Fibroblast of pulmonary artery (primary cell): ENCODE measurements around the gene PSMD1.
"Not testable (repeated sequence)": the region's sequence is repeated elsewhere in the genome, so short reads cannot be mapped to it uniquely, and the experiment has no call there.

ENCODE experiments used
- DNase-seq: peaks from one replicate; pipeline ENCODE4 v3.0.0-alpha.2; 2010; ENCODE audit warnings: low read depth
- H3K4me3 ChIP-seq: replicated peaks from 2 replicates; pipeline ENCODE4 v1.5.1; 2011; ENCODE audit warnings: low read depth, mild to moderate bottlenecking, control low read depth, low read length, moderate library complexity
- CTCF ChIP-seq: IDR thresholded peaks from 2 replicates; pipeline ENCODE4 v1.5.1; 2011; ENCODE audit warnings: mild to moderate bottlenecking, control low read depth, low read length, inconsistent platforms; ENCODE audit errors: missing control alignments

Gene PSMD1

DNA sequence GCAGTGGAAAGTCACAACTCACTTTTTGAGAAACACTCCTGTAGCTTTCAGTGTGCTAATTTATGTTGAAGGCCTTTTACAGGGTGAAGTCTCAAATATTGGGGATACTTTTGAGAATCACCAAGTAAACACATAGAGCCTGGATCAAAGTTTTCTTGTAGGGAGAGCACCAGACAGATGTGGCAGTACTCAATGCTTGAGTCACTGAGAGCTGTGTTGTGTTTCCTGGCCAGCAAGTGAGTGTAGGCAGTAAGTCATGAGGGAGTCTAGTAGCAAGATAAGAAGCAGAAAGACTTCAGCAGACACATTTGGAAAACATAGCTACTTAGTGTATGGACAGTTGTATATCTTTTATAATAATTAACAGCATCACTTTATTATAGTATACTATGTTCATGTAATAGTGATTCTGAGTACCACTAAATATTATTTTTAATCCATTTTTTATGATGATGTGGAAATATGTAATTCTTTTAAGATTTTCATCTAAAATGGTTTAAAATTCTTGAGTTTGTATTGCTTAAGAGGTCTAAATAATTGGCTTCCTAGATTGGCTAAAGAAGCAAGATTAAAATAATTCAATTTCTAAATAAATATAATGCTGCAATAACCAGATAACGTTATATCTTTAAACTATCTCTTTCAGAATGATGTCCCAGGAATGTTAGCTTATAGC is 12.8 kb downstream of the PSMD1 start:
- no peak overlapping the region for H3K4me3 ChIP-seq
- peak; percentile 85 for DNase-seq
- TF ChIP-seq CTCF, result no peak

DNA sequence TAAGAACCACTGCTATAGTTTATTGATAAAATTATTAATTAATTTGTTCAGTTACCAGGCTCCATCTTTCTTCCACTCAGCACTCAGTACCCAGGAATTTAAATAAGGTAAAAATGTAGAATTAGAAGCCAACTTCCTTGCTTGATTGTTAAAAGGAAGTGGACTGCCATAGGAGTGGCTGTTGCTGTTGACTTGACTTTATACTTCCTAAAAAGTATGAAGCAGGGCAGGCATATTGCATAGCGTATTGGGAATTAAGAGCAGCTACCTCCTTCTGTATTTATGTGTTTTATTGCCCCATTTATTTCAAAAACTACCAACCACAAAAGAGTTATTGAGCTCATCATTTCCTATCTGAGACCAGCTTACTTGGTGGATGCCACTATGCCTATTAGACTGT is 27.9 kb downstream of the PSMD1 start:
- no peak overlapping the region for H3K4me3 ChIP-seq
- no peak for DNase-seq
- no peak for TF ChIP-seq CTCF

DNA sequence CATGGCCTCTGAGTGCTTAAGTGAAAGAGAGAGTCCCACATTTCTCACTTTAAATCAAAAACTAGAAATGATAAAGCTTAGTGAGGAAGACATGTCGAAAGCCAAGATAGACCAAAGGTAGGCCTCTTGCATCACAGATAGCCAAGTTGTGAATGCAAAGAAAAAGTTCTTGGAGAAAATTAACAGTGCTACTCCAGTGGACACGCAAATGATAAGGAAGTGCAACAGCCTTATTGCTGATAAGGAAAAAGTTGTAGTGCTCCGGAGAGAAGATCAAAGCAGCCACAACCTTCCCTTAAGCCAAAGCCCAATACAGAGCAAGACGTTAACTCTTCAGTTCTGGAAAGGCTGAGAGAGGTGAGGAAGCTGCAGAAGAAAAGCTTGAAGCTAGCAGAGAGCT is 32.1 kb downstream of the PSMD1 start:
- no peak for DNase-seq
- TF ChIP-seq CTCF, result no peak

DNA sequence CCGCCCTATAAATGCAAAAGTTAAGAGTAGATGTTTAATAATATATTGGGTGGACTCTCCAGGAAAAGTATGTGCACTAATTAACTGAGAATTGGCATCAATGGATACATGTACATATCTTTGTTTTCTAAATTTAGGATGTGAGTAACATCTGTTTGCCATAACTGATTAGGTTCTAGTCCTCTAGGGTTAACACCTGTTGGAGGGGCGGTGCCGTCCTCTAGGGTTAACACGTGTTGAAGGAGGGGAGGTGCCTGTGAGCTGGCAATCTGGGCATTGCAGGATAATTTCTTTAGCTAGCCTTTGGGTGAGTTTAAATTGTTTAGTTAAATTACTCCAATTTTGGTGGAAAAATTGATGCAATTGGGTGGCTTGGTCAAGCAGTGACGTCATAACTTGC is 37.3 kb downstream of the PSMD1 start:
- no peak overlapping the region for H3K4me3 ChIP-seq
- no peak for TF ChIP-seq CTCF
- DNase-seq, result no peak

More for the DNA sequence above, 32.1 kb downstream of the PSMD1 start:
- no peak overlapping the region for H3K4me3 ChIP-seq

- DNase-seq, result no peak
- no peak overlapping the region for H3K4me3 ChIP-seq
- no peak for TF ChIP-seq CTCF
Observed at GRCh38 chr2:231094736-231095346, 38.2 kb downstream of the PSMD1 start.

DNA sequence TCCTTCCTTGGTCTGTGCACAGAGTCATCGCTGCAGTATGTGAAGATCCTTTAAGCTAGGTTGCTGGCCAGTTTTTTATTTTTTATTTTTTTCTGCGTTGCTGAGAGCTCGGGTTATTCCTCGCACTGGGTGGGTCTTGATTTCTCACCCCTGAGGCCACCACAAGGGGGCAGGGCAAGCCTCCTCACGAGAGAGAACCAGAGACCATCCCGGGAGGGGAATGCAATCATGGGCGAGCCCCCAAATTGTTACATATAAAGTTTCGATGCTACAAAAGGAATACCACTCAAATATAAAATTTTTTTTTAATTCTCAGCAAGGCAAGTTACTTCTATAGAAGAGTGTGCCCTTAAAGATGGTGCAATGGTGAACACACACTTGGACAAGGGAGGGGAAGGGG is 43.3 kb downstream of the PSMD1 start:
- no peak overlapping the region for H3K4me3 ChIP-seq
- TF ChIP-seq CTCF, result peak; percentile 3
- DNase-seq, result no peak

DNA sequence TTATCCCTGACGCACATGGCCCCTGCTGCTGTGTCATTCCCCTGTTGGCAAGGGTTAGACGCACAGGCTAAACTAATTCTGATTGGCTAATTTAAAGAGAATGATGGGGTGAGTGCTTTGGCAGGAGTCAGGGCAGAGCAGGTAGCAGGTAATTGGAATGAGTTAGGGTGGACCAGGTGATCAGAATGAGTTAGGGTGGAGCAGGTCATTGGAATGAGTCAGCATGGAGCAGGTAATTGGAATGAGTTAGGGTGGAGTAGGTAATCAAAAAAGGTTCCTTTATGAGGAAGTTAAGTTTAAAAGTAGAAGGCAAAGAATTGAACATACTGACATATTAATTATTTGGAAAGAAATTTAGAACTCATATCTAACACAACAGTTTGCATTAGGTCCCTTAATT is 43.7 kb downstream of the PSMD1 start:
- DNase-seq, H3K4me3 ChIP-seq: not testable (repeated sequence)
